PC-9 (cell line): ENCODE results near the gene UNC5CL. TPM values are rescaled to one million over a fixed set of nuclear protein-coding genes. Genes with fewer than 3 reads are reported as not detected.
A peak's percentile ranks its signal among the peaks of the same experiment; 100 is the strongest.

Source experiments
- BruUV-seq: library from RNA; stranded (reverse); fragments of 400-500 nt; replicated peaks from 2 replicates; lab custom pipeline; 2021; lab: Mats Ljungman, UMichigan
- CTCF ChIA-PET: fragments of 300-600 bp; sonication (Branson Sonifier 250); formaldehyde crosslinking; loops from one replicate; lab custom pipeline; 2022; ENCODE audit warnings: antibody characterized with exemption; lab: Charles Lee
- POLR2A ChIA-PET: fragments of 300-600 bp; sonication (Branson Sonifier 250); formaldehyde crosslinking; loops from one replicate; lab custom pipeline; 2022; ENCODE audit warnings: antibody characterized with exemption; ENCODE audit not compliant: unreplicated experiment; lab: Charles Lee
- DNase-seq, 2 experiments: peaks; one replicate each; pipeline versions ENCODE4 v3.0.0 to v3.0.0-alpha.2; 2015 to 2022; ENCODE audit warnings: mixed read lengths in 1 of 2
- H2AFZ ChIP-seq: fragments of 200-600 bp; sonication (generic); 2 replicates; pipeline ENCODE4 v1.8.1; 2017; ENCODE audit warnings: antibody characterized with exemption
- H3F3A ChIP-seq: fragments of 200-600 bp; sonication (generic); 2 replicates; pipeline ENCODE4 v1.8.1; 2017; ENCODE audit warnings: antibody characterized with exemption, mild to moderate bottlenecking, low read depth; ENCODE audit not compliant: insufficient read depth
- H3K27ac ChIP-seq: fragments of 200-600 bp; sonication (generic); 2 replicates; pipeline ENCODE4 v1.6.1; 2016; ENCODE audit warnings: mixed run types
- H3K27me3 ChIP-seq: fragments of 200-600 bp; sonication (generic); 2 replicates; pipeline ENCODE4 v1.6.1; 2016; ENCODE audit warnings: low read depth, mixed run types; ENCODE audit not compliant: insufficient read depth
- H3K36me3 ChIP-seq: fragments of 200-600 bp; sonication (generic); 2 replicates; pipeline ENCODE4 v1.6.1; 2016; ENCODE audit warnings: low read depth, mixed run types
- H3K4me1 ChIP-seq: fragments of 200-600 bp; sonication (generic); replicated peaks from 2 replicates; pipeline ENCODE4 v1.6.1; 2016; ENCODE audit warnings: mixed run types; ENCODE audit not compliant: insufficient read depth
- H3K4me2 ChIP-seq: fragments of 200-600 bp; sonication (generic); 2 replicates; pipeline ENCODE4 v1.6.1; 2017; ENCODE audit warnings: mixed run types
- H3K4me3 ChIP-seq: fragments of 200-600 bp; sonication (generic); 2 replicates; pipeline ENCODE4 v1.6.1; 2016; ENCODE audit warnings: mixed run types
- H3K79me2 ChIP-seq: fragments of 200-600 bp; sonication (generic); 2 replicates; pipeline ENCODE4 v1.6.1; 2017; ENCODE audit warnings: low read depth, mixed run types
- H3K9me2 ChIP-seq: fragments of 200-600 bp; sonication (generic); 2 replicates; pipeline ENCODE4 v1.8.1; 2017; ENCODE audit warnings: mild to moderate bottlenecking; ENCODE audit not compliant: insufficient read depth
- H3K9me3 ChIP-seq: fragments of 200-600 bp; sonication (generic); 2 replicates; pipeline ENCODE4 v1.8.1; 2016; ENCODE audit warnings: low read depth; ENCODE audit not compliant: insufficient read depth
- H4K20me1 ChIP-seq: fragments of 200-600 bp; sonication (generic); 2 replicates; pipeline ENCODE4 v1.8.1; 2017; ENCODE audit not compliant: insufficient read depth
- CTCF ChIP-seq: fragments of 200-600 bp; sonication (generic); conservative IDR thresholded peaks from 2 replicates; pipeline ENCODE4 v1.6.1; 2017; ENCODE audit warnings: mixed run types, antibody characterized with exemption, mild to moderate bottlenecking, moderate library complexity
- EZH2 ChIP-seq: fragments of 200-600 bp; sonication (generic); IDR thresholded peaks from 2 replicates; pipeline ENCODE4 v1.8.0; 2017; ENCODE audit warnings: antibody characterized with exemption, low read depth
- intact Hi-C: fragments of 100-400 bp; cut with micrococcal nuclease; formaldehyde crosslinking; loops from one replicate; pipeline ENCODE4 v1.10.0; 2022; ENCODE audit not compliant: unreplicated experiment
- total RNA-seq: library from RNA; stranded (reverse); gene quantifications from 2 replicates; pipeline ENCODE4 v1.2.3, GENCODE V29; 2021

UNC5CL gene
- total RNA-seq, 1 experiment from 2014 or later = 1.7 TPM

- Histone ChIP-seq H3K36me3 (peaks cover 17% of the 10 kb centered on the region), H3K79me2 (peaks cover 71% of the 10 kb centered on the region), H3K27me3 (no peaks in the 10 kb centered on the region), H3K9me3 (no peaks in the 10 kb centered on the region), H4K20me1 (peaks cover 32% of the 10 kb centered on the region), H2AFZ (peak overlapping the region; percentile 86), H3K4me1 (peaks cover 32% of the 10 kb centered on the region), H3K27ac (peak overlapping the region; percentile 96), H3F3A (peaks cover 34% of the 10 kb centered on the region), H3K4me3 (peak overlapping the region; percentile 82), H3K4me2 (peak overlapping the region; percentile 91), H3K9me2 (no peaks in the 10 kb centered on the region)
- TF ChIP-seq CTCF = no peak
- TF ChIP-seq EZH2 = no peak
- intact Hi-C loops = loop anchor here (5.0 kb wide), 1 partner anchor 1872 kb away; no protein-coding TSS in a partner anchor
- no peak for DNase-seq
- POLR2A ChIA-PET = interaction anchor here (0.6 kb wide), 1 partner anchor 801 kb away, joined by 4 read pairs; no protein-coding TSS in a partner anchor
- CTCF ChIA-PET = interaction anchor here (0.8 kb wide), 1 partner anchor 46 kb away, joined by 4 read pairs; no protein-coding TSS in a partner anchor
- BruUV-seq = TSS peak; percentile 47
These were observed 35.1 kb upstream of the UNC5CL start for GRCh38 chr6:41073968-41074691.

- no peaks in the 10 kb centered on the region for H3K9me2 ChIP-seq
- BruUV-seq = no TSS peak
- peaks cover 32% of the 10 kb centered on the region for H3K4me1 ChIP-seq
- no peaks in the 10 kb centered on the region for H3K9me3 ChIP-seq
- CTCF ChIA-PET = interaction anchor here (0.7 to 1.0 kb wide), 2 partner anchors 76 to 975 kb away, joined by 4 read pairs; no protein-coding TSS in a partner anchor
- POLR2A ChIA-PET = no interaction called here
- H3K27ac ChIP-seq = peak overlapping the region; percentile 96
- no peaks in the 10 kb centered on the region for H3K27me3 ChIP-seq
- H3K36me3 ChIP-seq = peaks cover 11% of the 10 kb centered on the region
- DNase-seq = peak; percentile 72 to 79
- peaks cover 34% of the 10 kb centered on the region for H3F3A ChIP-seq
- H3K79me2 ChIP-seq = peaks cover 64% of the 10 kb centered on the region
- H4K20me1 ChIP-seq = peaks cover 25% of the 10 kb centered on the region
- peak overlapping the region; percentile 91 for H3K4me2 ChIP-seq
- no peak for TF ChIP-seq CTCF
- no peak for TF ChIP-seq EZH2
- peak overlapping the region; percentile 82 for H3K4me3 ChIP-seq
- intact Hi-C loops = loop anchor here (5.0 kb wide), 1 partner anchor 1871 kb away; no protein-coding TSS in a partner anchor
- H2AFZ ChIP-seq = peak overlapping the region; percentile 86
These were observed 34.4 kb upstream of the UNC5CL start for GRCh38 chr6:41073203-41073967.

- peaks cover 58% of the 10 kb centered on the region for H3K79me2 ChIP-seq
- peaks cover 34% of the 10 kb centered on the region for H3F3A ChIP-seq
- no peak for TF ChIP-seq CTCF
- TF ChIP-seq EZH2 = no peak
- peak within 1 kb of the TSS; percentile 96 for H3K27ac ChIP-seq
- ChIA-PET CTCF (interaction anchor here (0.7 to 1.0 kb wide), 2 partner anchors 75 to 975 kb away, joined by 4 read pairs; no protein-coding TSS in a partner anchor), POLR2A (interaction anchor here (0.5 to 0.7 kb wide), 6 partner anchors 13 to 1559 kb away, joined by 3 to 7 read pairs (median 4); no protein-coding TSS in a partner anchor)
- intact Hi-C loops = loop anchor here (1.0 to 5.0 kb wide), 2 partner anchors 76 to 1871 kb away; no protein-coding TSS in a partner anchor
- no peaks in the 10 kb centered on the region for H3K9me3 ChIP-seq
- peaks cover 20% of the 10 kb centered on the region for H4K20me1 ChIP-seq
- DNase-seq = no peak
- no TSS peak for BruUV-seq
- peak within 1 kb of the TSS; percentile 82 for H3K4me3 ChIP-seq
- H3K27me3 ChIP-seq = no peaks in the 10 kb centered on the region
- no peaks in the 10 kb centered on the region for H3K9me2 ChIP-seq
- 0 out of 2 replicates have a peak, but pooled peaks cover 6% of the 10 kb centered on the region for H3K36me3 ChIP-seq
- H3K4me1 ChIP-seq = peaks cover 32% of the 10 kb centered on the region
- peak within 1 kb of the TSS; percentile 91 for H3K4me2 ChIP-seq
- H2AFZ ChIP-seq = peak within 1 kb of the TSS; percentile 95
These were observed 33.8 kb upstream of the UNC5CL start, which contains the start of gene NFYA for GRCh38 chr6:41072836-41073202. Gene NFYA (plus strand): TSS chr6:41072974. CDS start chr6:41079090, 6,116 bp downstream.
